NCI-H446 treated with DMSO at 0.1 percent for 48 hours (cell line): ENCODE measurements around the gene TIMD4.
"Not testable (repeated sequence)": the region's sequence is repeated elsewhere in the genome, so short reads cannot be mapped to it uniquely, and the experiment has no call there.

ENCODE experiments used
- DNase-seq: peaks from one replicate; lab custom pipeline; 2025; lab: John Stamatoyannopoulos, UW

TIMD4 gene

DNA sequence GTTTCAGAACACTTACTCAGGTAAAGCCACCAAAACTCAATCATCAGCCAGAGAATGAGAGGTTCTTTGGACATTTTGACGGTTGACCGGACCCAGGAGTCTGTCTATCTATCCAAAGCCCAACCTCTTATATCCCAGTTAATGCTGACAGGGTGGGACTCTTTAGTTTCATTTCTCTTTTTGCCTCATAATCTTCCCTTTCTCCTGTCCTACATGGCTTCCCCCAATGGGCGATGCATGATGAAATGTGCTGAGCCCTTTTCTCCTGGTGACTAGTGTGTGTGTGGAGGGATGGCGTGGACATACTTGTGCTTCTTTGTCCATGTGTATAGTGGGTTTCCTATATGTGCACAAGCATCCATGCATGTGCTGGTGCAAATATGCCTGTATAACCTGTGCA, at the start of gene TIMD4:
Gene TIMD4, minus strand, starts transcription at position 102 of the 400 bp plus-strand sequence. Its CDS starts 28 bp downstream, at position 74.
- DNase-seq: no peak

GRCh38 chr5:157006262-157006661, 43.2 kb upstream of the TIMD4 start:
- no peak for DNase-seq

DNA sequence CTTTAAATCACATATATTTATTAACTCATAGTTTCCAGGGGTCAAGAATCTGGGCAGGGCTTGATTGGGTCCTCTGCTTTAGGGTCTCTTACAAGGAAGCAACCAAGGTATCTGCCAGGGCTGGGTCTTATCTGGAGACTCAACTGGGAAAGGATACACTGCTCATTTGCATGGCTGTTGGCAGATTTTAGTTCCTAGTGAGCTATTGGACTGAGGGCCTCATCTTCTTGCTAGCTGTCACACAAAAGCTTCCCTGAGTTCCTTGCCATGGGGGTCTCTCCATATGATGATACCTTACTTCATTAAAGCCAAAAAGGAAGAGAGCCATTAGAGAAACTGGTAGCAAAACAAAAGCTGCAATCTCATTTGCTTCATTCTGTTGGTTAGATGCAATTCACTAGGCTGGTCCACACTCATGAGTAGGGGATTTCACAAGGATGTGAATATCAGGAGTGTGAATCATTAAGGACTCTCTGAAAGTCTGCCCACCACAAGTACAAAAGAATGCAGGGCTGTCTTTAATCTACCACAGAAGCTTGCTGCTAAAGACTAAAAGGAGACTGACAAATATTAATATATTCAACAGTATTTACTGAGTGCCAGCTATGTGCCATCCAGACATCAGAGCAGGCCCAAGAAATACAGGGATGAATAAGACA, 42.0 kb upstream of the TIMD4 start:
- DNase-seq: no peak

- no peak for DNase-seq
Observed at GRCh38 chr5:156991714-156992113, 28.7 kb upstream of the TIMD4 start.

DNA sequence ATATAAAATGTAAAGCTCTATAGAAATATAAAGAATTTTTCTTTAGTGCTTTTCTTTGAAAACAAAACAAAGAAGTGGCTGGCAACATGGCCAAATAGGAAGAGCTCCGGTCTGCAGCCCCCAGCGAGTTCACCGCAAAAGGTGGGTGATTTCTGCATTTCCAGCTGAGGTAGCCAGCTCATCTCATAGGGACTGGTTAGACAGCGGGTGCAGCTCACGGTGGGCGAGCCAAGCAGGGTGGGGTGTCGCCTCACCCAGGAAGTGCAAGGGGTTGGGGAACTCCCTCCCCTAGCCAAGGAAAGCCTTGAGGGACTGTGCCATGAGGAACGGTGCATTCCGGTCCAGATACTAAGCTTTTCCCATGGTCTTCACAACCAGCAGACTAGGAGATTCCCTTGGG, 21.0 kb upstream of the TIMD4 start:
- DNase-seq: no peak

- no peak for DNase-seq
Observed at GRCh38 chr5:156981481-156981880, 18.5 kb upstream of the TIMD4 start.

DNA sequence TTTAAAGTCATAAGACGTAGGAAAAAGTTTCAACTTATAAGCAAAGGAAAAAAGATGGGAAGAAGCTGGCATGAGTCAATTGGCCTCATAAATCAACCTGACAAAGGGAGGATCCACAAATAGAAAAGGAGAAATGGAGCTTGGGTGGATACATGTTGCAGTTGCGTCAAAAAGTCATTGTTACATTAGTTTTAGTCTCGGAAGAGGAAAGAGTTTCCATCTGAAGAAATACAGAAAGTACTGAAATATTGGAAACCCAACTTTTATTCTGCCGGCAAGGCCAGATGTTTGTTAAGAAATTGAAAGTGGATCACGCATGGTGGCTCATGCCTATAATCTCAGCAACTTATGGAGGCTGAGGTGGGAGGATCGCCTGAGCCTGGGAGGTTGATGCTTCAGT, 11.3 kb upstream of the TIMD4 start:
- no peak for DNase-seq

DNA sequence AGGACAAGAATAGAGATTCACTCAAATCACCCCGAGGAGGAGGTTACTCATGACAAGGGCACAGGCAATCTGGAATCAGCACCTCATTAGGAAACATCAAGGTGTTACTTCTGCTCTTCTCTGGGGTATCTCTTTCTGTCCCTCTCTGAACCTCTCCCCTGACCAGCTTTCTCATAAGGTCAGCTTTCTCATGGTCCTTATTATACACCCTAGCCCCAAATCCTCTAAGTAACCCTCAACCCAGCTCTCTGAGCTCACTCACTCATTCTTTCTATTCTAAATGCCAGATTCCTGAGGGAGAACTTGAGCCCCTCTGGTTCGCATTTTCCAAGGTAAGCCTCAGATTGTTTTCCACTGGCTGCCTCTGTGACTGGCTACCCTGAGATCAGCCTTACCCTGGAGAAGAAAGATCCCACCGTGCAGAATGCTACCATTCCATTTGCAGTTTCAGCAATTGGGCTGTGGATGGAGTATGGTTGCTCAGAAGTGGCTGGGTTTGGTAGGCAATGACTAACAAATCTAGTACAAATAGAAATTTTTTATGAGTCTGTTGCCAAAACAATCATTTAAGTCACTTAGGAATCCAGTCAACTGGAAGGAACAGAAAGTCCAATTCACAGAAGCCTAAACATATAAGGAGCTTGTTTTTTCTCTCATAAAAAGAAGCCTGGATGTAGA, 9.0 kb upstream of the TIMD4 start:
- DNase-seq: no peak

DNA sequence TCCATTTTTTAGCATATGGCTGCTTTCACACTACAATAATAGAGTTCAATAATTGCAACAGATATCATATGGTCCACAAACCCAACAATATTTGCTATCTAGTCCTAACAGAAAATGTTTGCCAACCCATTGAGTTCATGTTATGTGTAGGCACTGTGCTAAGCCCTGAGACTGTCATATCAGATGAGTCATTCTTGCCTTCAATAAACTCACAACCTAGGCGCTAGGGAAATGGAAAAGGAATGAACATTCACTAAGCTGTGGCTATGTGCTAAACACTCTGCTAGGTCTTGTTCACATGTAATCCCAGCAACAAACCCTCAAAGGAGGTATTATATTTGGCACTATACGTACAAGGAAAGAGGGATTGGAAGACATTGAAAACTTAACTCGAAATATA, 8.4 kb upstream of the TIMD4 start:
- no peak for DNase-seq

- not testable (repeated sequence) for DNase-seq
Observed at GRCh38 chr5:156967386-156967785, 4.4 kb upstream of the TIMD4 start.

GRCh38 chr5:156956321-156956720, 6.7 kb downstream of the TIMD4 start:
- no peak for DNase-seq

- no peak for DNase-seq
Observed at GRCh38 chr5:156951359-156951758, 11.7 kb downstream of the TIMD4 start.

DNA sequence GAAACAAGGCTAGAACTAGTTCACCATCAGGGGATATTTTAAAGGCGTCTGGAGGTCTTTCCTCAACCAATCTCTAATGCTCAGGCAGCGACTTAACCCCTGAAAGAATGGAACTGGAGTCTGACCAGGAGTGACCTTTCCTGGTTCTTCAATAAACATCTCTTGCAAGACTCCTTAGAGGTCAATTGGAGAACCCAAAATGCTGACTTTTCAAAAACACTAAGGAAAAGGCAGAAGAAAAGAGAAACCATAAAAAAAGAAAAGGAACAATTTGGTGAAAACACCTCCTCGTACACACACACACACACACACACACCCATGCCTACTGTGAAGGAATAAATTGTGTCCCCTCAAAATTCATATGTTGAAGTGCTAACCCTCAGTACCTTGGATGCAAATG, 12.3 kb downstream of the TIMD4 start:
- no peak for DNase-seq

DNA sequence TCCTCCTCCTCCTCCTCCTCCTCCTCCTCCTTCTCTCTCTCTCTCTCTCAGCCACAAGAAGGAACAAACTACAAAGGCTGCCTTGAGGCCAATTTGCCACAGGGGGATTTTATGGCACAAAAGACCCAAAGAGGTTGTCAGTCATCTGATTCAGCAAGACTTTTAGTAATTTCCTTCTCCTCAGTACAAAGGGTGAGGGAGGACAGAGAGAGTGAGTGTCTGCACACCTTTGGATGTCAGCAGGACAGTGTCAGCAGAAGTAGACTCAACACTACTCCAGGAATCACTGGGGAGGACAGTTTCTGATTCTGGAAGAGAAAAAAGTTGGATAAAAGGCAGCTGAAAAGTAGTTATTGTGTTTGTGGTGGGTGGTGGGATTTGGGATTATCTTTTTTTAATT, 13.6 kb downstream of the TIMD4 start:
- DNase-seq: no peak

DNA sequence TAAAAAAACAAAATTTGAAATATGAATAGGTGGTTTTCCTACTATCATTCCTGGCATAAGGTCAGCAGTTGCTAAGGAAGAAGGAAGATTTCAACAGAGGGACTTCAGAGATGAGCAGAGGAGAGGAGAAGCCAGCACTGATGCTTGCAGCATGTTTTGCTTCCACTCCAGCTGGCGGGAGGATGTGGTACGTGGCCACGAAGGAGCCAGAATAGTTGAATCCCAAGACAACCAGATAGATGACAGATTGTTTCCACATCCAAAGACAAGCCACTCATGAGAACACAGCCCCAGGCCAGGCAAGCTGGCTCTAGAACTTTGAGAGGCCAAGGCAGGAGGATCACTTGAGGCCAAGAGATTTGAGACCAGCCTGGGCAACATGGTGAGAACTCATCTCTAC, 15.1 kb downstream of the TIMD4 start:
- no peak for DNase-seq

GRCh38 chr5:156942064-156942463, 21.0 kb downstream of the TIMD4 start:
- no peak for DNase-seq

DNA sequence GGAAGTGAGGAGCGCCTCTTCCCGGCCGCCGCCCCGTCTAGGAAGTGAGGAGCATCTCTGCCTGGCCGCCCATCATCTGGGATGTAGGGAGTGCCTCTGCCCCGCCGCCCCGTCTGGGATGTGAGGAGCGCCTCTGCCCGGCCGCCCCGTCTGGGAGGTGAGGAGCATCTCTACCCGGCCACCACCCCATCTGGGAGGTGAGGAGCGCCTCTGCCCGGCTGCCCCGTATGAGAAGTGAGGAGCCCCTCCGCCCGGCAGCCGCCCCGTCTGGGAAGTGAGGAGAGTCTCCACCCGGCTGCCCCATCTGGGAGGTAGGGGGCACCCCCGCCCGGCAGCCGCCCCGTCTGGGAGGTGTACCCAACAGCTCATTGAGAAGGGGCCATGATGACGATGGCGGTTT, 22.6 kb downstream of the TIMD4 start:
- DNase-seq: not testable (repeated sequence)

DNA sequence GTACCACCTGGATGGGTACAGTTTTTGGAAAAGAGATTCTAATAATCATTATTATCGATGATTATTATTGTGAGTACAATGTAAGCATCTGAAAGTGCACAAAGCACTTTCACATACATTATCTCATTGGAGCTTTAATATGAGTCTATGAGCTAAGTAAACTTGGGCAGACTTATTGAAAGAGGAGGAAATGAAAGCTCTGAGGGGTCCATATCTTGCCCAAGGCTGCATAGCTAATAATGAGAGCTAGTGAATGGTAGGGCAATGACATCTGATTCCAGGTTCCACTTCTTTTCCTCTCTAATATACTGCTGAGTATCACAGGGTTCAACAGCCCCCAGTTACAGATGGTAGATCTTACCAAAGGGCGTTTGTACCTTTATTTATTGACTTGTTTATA, 26.1 kb downstream of the TIMD4 start:
- no peak for DNase-seq

DNA sequence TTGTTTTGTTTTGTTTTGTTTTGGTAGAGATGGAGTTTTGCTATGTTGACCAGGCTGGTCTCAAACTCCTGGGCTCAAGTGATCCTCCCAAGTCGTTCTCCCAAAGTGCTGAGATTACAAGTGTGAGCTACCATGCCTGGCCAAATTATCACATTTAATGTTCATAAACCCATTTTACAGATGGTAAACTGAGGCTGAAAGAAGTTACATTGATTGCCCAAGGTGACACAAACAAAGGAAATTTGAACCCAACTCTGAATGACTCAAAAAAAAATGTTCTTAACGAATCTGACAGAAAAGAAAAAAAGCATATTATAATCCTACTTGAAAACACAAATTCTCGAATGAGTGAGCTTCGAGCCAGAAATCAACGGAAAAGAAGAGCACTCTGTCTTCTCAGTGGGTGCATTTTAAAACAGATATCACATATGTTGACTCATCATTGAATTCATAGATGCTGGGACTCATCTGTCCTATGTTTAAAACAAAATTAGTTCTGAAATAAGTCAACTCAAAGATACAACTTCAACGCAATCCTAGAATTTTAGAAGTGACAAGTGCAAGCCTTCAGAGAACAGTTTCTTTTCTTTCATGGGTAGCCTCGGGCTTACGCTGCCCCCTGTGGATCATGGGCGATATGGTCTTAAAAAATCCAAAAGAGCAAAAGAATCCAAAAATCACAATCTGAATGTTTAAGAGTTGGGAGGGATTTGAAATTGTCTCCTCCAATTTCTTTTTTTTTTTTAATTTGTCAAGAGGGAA, 28.4 kb downstream of the TIMD4 start:
- no peak for DNase-seq

GRCh38 chr5:156929366-156929948, 33.6 kb downstream of the TIMD4 start:
- no peak for DNase-seq

- DNase-seq: no peak
Observed at GRCh38 chr5:156927545-156927944, 35.5 kb downstream of the TIMD4 start.

DNA sequence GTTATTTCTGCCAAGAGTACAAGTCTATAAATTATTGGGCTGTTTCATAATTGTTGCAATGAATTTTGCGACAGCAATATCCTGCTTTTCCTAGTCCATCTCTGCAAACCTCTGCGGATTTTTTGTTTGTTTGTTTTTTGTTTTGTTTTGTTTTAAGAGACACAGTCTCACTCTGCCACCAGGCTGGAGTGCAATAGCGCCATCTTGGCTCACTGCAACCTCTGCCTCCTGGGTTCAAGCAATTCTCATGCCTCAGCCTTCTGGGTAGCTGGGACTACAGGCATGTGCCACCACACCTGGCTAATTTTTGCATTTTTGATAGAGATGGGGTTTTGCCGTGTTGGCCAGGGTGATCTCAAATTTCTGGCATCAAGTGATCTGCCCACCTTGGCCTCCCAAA, 37.3 kb downstream of the TIMD4 start:
- DNase-seq: not testable (repeated sequence)
